ENCODE data around the gene OTUD4. TPM values are rescaled to one million over a fixed set of nuclear protein-coding genes. Genes with fewer than 3 reads are reported as not detected.
A peak's percentile ranks its signal among the peaks of the same experiment; 100 is the strongest.

The OTUD4 gene
- total RNA-seq, 1 donor from 2014 or later = 34.5 TPM

- DNase-seq (ENCODE audit: missing footprints) (no peak), ATAC-seq (no peak)
- intact Hi-C loops (cut with DNase I) = loop anchor here (2.0 kb wide), 1 partner anchor 438 kb away; the partner anchor contains the start of gene MMAA
Observed at GRCh38 chr4:145181091-145181501, 707 bp upstream of the OTUD4 start.

DNA sequence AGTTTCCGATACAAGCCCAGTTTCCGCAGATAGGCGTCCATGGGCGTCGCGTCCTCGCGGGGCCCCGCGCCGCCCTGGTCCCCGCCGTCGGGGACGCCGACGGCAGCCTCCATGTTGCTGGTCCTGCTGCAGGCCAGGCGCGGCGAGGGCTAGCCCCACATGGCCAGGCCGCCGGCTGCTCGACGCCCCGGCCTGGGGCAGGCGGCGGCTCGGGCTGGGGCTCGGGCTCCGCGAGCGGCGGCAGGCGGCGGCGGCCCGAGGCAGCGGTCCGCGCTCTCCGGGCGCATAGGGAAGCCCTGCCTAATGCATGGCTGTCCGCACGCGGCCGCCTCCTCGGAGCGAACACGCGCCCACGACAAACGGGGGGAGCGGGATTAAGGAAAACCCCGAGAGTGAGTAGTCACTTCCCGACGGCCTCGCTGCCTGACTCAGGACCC is 510 bp downstream of the OTUD4 start:
- intact Hi-C loops (cut with DNase I) = loop anchor here (2.0 to 10.0 kb wide), 2 partner anchors 305 to 439 kb away; partner anchors contain the start of genes MMAA and SMAD1
- DNase-seq (ENCODE audit: missing footprints) = peak; percentile 72
- peak; percentile 38 for ATAC-seq

- DNase-seq (ENCODE audit: missing footprints) = peak; percentile 85
- peak; percentile 66 for ATAC-seq
- intact Hi-C loops (cut with DNase I) = loop anchor here (10.0 kb wide), 1 partner anchor 305 kb away; the partner anchor contains the start of gene SMAD1
Observed at GRCh38 chr4:145179281-145179860, 1.0 kb downstream of the OTUD4 start.

DNA sequence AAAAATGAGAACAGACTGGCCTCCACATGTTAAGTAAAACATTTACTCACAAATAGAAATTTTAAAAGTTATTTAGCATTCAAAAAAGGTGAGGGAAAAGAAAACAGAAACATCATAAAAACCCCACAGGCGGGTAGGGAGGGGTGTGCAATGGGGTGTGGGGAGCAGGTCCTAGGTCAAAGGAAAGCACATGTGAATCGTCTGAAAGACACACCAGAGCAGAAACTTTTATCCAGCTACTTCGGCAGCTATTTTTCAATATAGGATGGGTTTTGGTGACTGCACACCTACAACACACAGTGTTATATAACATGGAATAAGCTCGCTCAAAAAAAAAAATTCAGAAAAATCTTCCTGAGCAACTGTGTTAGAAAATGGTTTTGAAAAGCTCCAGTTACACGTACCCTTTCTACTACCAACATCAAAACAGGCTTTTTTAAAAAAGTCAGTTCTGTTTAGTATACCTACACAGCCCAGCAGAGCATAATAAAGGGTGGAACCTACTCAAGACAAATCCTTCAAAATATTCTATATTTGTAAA is 1.6 kb downstream of the OTUD4 start:
- DNase-seq (ENCODE audit: missing footprints) (no peak), ATAC-seq (no peak)
- intact Hi-C loops (cut with DNase I) = loop anchor here (10.0 kb wide), 1 partner anchor 306 kb away; the partner anchor contains the start of gene SMAD1

DNA sequence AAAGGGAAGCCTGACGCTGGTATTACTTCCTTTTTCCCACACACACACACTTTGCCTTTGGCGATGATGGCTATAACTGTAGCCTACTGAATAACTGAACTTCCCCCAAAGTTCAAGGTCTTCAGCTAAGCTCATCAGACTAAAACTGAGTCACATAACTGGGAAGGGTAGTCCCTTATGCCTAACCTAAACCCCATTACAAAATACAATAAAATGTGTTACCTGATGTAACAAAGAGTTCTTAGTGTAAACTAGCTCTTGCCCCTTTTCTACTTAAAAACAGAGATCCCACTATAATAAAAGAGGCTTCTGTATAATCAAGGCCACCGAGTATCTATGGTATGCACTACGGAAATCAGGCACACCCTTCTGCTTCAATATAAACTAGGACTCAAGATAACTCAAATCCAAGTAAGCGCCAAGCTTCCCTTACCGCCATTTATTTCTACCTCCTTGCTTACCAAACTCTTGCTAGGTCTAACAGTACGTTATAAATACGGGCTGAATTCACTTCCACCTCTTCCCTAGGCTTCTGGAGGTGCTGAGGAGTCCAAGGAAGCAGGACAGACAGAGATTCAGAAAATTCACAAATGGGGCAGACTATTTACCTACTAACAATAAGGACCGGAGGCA is 2.4 kb downstream of the OTUD4 start:
- DNase-seq (ENCODE audit: missing footprints) (no peak), ATAC-seq (no peak)
- intact Hi-C loops (cut with DNase I) = loop anchor here (10.0 kb wide), 1 partner anchor 307 kb away; the partner anchor contains the start of gene SMAD1

DNA sequence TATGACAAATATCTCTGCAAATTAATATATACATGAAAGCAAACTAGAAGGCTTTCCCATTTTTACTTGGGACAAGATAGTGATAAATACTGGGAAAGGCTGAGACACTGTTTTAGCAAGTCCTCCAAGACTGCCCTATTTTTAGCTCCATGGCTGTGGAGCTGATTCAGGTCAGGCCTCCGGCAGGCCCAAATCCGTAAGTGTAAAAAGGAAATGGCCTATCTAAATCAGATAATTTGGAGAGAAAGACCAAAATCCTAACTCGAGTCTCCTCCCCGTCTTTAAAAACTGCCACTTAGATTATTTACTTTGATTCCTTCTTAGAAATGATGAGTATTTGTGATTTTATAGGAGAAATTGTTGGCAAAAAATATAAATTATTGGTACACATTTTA is 2.9 kb downstream of the OTUD4 start:
- intact Hi-C loops (cut with DNase I) = loop anchor here (10.0 kb wide), 1 partner anchor 307 kb away; the partner anchor contains the start of gene SMAD1
- DNase-seq (ENCODE audit: missing footprints) (no peak), ATAC-seq (no peak)

DNA sequence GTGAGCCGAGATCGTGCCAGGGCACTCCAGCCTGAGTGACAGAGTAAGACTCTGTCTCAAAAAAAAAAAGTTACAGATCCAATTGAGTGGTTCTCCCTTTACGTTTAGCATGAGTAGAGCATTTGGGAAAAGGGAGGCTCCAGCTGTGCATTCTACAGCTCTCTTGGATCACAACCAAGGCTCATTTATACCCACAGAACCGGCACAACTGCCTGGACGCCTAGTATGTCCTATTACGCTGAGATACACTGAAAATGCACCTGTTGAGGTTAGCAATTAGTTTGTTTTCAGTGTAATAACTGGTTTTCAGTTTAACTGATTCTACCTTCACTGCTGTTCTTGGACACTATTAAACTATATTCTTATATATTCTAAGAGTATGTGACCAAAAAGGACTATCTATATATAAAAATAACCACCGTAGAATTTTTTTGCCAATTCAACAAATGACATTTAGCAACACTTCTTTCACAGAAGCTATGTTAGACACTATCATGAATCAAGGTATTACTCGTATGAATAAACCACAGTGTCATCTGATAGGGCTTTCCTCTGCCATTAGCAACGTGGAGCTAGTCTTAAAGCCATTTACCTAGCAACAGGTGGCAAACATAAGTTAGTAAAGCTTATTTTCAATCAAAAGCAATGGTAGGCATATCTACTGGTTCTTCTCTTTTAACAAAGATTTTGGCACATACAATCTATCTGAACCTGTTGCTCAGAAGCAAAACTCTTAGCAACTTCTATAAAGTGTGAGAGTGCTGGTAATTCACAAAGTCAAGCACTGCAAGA is 3.6 kb downstream of the OTUD4 start:
- ATAC-seq = no peak
- intact Hi-C loops (cut with DNase I) = loop anchor here (10.0 kb wide), 1 partner anchor 308 kb away; the partner anchor contains the start of gene SMAD1
- DNase-seq (ENCODE audit: missing footprints) = no peak

GRCh38 chr4:145171911-145172310 is 8.5 kb downstream of the OTUD4 start:
- DNase-seq (ENCODE audit: missing footprints) (no peak), ATAC-seq (no peak)
- intact Hi-C loops (cut with DNase I) = loop anchor here (10.0 kb wide), 1 partner anchor 313 kb away; the partner anchor contains the start of gene SMAD1

- DNase-seq (ENCODE audit: missing footprints) = no peak
- no peak for ATAC-seq
- intact Hi-C loops (cut with DNase I) = loop anchor here (10.0 kb wide), 1 partner anchor 315 kb away; the partner anchor contains the start of gene SMAD1
Observed at GRCh38 chr4:145170223-145170622, 10.2 kb downstream of the OTUD4 start.

DNA sequence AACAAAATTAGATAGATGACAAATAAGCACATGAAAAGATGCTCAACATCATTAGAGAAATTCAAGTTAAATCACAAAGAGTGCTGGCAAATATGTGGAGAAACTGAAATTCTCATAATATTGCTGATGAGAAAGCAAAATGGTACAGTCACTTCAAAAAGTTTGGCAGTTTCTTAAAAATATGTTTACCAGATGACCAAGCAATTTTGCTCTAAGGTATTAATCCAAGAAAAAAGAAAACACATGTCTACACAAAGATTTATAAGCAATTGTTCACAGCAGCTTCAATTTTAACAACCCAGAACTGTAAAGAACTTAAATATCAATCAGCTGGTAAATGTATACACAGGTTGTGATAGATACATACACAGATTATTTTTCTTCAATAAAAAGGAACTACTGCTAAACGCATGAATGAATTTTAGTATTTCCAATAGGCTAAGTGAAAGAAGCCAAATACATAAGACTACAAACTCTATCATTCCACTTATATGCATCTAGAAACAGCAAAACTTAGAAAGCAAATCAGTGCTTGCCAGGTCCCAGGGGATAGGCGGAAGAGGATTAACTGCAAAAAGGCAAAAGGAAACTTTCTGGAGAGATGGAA is 11.7 kb downstream of the OTUD4 start:
- DNase-seq (ENCODE audit: missing footprints) (no peak), ATAC-seq (no peak)
- intact Hi-C loops (cut with DNase I) = loop anchor here (10.0 kb wide), 1 partner anchor 1964 kb away; no protein-coding TSS in a partner anchor

DNA sequence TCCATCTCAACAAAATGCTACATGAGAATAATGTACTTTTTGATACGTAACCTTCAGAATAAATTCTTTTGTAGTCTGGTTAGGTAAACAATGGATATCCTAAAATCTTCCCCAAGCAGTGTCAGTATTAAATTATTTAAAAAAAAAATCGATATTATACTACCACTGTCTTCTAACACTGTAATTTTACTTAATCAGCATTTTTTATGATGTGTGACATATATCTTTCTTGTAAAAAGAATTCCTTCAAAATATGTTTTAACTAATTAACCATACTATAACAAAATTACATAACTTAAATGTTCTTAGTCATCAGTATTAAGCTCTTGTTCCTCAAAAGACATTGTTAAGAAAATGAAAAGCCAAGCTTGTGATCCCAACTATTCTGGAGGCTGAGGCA is 12.5 kb downstream of the OTUD4 start:
- DNase-seq (ENCODE audit: missing footprints) = no peak
- no peak for ATAC-seq
- intact Hi-C loops (cut with DNase I) = loop anchor here (10.0 kb wide), 1 partner anchor 1963 kb away; no protein-coding TSS in a partner anchor

- ATAC-seq = no peak
- intact Hi-C loops (cut with DNase I) = loop anchor here (10.0 kb wide), 1 partner anchor 1957 kb away; no protein-coding TSS in a partner anchor
- DNase-seq (ENCODE audit: missing footprints) = no peak
Observed at GRCh38 chr4:145161549-145161948, 18.8 kb downstream of the OTUD4 start.

- DNase-seq (ENCODE audit: missing footprints) (no peak), ATAC-seq (no peak)
- intact Hi-C loops (cut with DNase I) = loop anchor here (10.0 kb wide), 1 partner anchor 52 kb away; no protein-coding TSS in a partner anchor
Observed at GRCh38 chr4:145156986-145157385, 23.4 kb downstream of the OTUD4 start.

- intact Hi-C loops (cut with DNase I) = loop anchor here (10.0 kb wide), 1 partner anchor 51 kb away; no protein-coding TSS in a partner anchor
- ATAC-seq (no peak), DNase-seq (ENCODE audit: missing footprints) (no peak)
Observed at GRCh38 chr4:145155268-145155870, 25.0 kb downstream of the OTUD4 start.

- no peak for DNase-seq (ENCODE audit: missing footprints)
- intact Hi-C loops (cut with DNase I) = loop anchor here (10.0 kb wide), 1 partner anchor 50 kb away; no protein-coding TSS in a partner anchor
- ATAC-seq = peak; percentile 80
Observed at GRCh38 chr4:145154573-145154972, 25.8 kb downstream of the OTUD4 start.

GRCh38 chr4:145153904-145154298 is 26.5 kb downstream of the OTUD4 start:
- intact Hi-C loops (cut with DNase I) = loop anchor here (10.0 kb wide), 1 partner anchor 49 kb away; no protein-coding TSS in a partner anchor
- no peak for ATAC-seq
- no peak for DNase-seq (ENCODE audit: missing footprints)

DNA sequence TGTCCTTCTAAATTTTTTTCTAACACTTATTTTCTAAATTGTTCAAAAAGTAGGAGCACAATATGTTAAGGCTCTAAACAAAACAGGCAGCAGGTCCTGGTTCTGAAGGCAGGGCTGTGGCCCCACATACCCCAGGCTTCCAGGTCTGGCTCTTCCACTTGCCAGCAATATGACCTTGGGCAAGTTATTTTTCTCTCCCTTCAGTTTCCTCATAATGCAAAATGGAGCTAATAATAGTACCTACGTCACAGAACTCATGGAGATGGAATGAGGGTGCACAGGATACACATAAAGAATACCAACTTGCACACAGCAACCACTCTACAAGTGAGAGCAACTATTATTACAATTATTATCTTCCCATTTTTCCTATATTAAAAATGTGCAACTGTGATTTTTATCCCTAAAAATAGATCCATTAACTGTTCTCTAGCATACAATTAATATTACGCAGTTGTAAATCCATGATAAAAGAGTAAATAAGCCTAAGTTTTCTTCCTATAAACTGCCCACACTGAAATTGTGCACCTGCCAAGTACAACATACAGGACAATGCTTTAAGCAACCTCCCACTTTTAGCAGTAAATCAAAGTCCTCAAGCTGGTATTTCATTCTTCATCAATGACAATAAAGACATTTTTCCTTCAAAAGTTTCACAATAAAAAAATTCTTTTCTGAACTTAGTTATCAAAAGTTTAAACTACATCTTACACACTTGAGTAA is 27.0 kb downstream of the OTUD4 start:
- intact Hi-C loops (cut with DNase I) = loop anchor here (10.0 kb wide), 1 partner anchor 49 kb away; no protein-coding TSS in a partner anchor
- DNase-seq (ENCODE audit: missing footprints) (no peak), ATAC-seq (peak; percentile 84)
